HepG2 (cell line): ENCODE data around the gene SOCS7. TPM values are rescaled to one million over a fixed set of nuclear protein-coding genes. Genes with fewer than 3 reads are reported as not detected.
A peak's percentile ranks its signal among the peaks of the same experiment; 100 is the strongest.

ENCODE experiments used
- CCAR2 ChIP-seq: fragments of 200-400 bp; formaldehyde crosslinking; optimal IDR thresholded peaks from 2 replicates; pipeline ENCODE3; 2018; ENCODE audit warnings: low read depth, mild to moderate bottlenecking, low read length, moderate library complexity
- NR3C1 ChIP-seq: sonication (generic); formaldehyde crosslinking; IDR thresholded peaks from 2 replicates; pipeline ENCODE4 v1.4.0; 2020; ENCODE audit warnings: missing genetic modification reagents
- PRPF4 ChIP-seq: fragments of 200-400 bp; formaldehyde crosslinking; IDR thresholded peaks from 2 replicates; pipeline ENCODE4 v1.6.1; 2016; ENCODE audit warnings: low read length, low read depth; ENCODE audit not compliant: poor library complexity, severe bottlenecking
- STAT5B ChIP-seq: sonication (generic); formaldehyde crosslinking; IDR thresholded peaks from 2 replicates; pipeline ENCODE4 v1.4.0; 2020; ENCODE audit warnings: missing genetic modification reagents
- TOPORS ChIP-seq: sonication (generic); formaldehyde crosslinking; IDR thresholded peaks from 2 replicates; pipeline ENCODE4 v1.8.0; 2023; ENCODE audit warnings: mild to moderate bottlenecking, missing genetic modification reagents
- ZNF746 ChIP-seq: sonication (generic); formaldehyde crosslinking; IDR thresholded peaks from 2 replicates; pipeline ENCODE4 v1.8.0; 2022; ENCODE audit warnings: mild to moderate bottlenecking, missing genetic modification reagents
- polyA plus RNA-seq, 8 experiments: library from polyadenylated mRNA; depleted of rRNA in 3 of 8; stranded (reverse) in 7 of 8; unstranded in 1 of 8; fragments of >200 nt; fragmentation: Illumina TruSeq in 4 of 8; extraction: Trizol in 4 of 8; gene quantifications; 2 replicates each; pipeline versions ENCODE4 v1.2.1 to v1.2.3, GENCODE V29; 2011 to 2016; ENCODE audit warnings: low read depth in 4 of 8, missing spikeins in 1 of 8, mixed read lengths in 1 of 8; ENCODE audit not compliant: insufficient read depth in 1 of 8
- total RNA-seq, 5 experiments: library from RNA; depleted of rRNA; stranded (reverse); fragments of >200 nt; fragmentation: Illumina TruSeq; extraction: Trizol; gene quantifications; 2 replicates each; pipeline ENCODE4 v1.2.3, GENCODE V29; 2016; ENCODE audit warnings: low read depth in 1 of 5
- TF ChIP-seq, protein P1 (sequence below): sonication (generic); formaldehyde crosslinking; IDR thresholded peaks from 2 replicates; pipeline ENCODE4 v1.9.0; 2022; ENCODE audit warnings: low read depth, missing genetic modification reagents
- TF ChIP-seq, protein P2 (sequence below): sonication (generic); formaldehyde crosslinking; IDR thresholded peaks from 2 replicates; pipeline ENCODE4 v1.8.1; 2022; ENCODE audit warnings: low read depth, mild to moderate bottlenecking, missing genetic modification reagents

Gene SOCS7
- total and polyA plus RNA-seq, 2 of the 13 experiments (the other 11 are each of a cell fraction or from before 2014, with no cell fraction given), result 19.2 to 24.2 TPM

DNA sequence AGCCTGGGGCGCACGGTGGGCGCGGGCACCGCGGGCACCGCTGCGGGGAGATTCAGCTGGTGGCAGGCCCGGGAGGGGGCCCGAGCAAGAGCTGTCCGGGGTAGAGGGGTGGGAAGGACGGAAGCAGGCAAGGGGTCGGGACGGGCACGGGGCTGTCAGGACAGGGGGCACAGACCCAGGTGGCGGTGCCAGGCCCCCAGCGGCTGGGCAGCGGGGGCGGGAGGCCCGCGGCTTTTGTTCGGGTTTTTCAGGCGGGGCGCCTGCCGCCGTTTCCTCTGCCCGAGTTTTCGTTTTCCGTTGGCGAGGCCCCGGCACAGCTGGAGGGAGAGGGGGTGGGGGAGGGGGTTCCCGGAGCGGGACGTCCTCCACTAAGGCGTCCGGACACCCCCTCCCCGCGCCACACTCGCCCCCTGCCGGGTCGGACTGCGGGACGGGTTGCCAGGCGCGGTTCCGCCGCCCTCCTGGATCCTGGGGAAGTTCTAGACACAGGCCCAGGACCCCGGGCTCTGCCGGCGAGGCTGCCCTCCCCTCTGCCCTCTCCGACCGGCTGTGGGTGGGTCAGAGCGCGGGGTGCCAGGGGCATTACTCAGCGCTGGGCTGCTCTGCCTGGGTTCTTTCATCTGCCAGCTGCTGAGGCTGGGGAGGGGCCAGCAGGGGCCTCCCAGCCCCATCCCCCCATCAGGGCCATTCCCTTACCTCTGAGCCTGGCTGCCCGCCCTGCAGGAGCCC lies 77.2 kb downstream of the SOCS7 start (continued):
- TF ChIP-seq TOPORS (CRISPR knock-in tag) (no peak), PRPF4 (no peak), NR3C1 (CRISPR knock-in tag) (no peak), STAT5B (CRISPR knock-in tag) (no peak), ZNF746 (CRISPR knock-in tag) (no peak), CCAR2 (no peak)
- TF ChIP-seq, protein P1, sequence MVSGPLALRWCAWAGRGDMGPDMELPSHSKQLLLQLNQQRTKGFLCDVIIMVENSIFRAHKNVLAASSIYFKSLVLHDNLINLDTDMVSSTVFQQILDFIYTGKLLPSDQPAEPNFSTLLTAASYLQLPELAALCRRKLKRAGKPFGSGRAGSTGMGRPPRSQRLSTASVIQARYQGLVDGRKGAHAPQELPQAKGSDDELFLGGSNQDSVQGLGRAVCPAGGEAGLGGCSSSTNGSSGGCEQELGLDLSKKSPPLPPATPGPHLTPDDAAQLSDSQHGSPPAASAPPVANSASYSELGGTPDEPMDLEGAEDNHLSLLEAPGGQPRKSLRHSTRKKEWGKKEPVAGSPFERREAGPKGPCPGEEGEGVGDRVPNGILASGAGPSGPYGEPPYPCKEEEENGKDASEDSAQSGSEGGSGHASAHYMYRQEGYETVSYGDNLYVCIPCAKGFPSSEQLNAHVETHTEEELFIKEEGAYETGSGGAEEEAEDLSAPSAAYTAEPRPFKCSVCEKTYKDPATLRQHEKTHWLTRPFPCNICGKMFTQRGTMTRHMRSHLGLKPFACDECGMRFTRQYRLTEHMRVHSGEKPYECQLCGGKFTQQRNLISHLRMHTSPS, result peak; percentile 60
- TF ChIP-seq, protein P2, sequence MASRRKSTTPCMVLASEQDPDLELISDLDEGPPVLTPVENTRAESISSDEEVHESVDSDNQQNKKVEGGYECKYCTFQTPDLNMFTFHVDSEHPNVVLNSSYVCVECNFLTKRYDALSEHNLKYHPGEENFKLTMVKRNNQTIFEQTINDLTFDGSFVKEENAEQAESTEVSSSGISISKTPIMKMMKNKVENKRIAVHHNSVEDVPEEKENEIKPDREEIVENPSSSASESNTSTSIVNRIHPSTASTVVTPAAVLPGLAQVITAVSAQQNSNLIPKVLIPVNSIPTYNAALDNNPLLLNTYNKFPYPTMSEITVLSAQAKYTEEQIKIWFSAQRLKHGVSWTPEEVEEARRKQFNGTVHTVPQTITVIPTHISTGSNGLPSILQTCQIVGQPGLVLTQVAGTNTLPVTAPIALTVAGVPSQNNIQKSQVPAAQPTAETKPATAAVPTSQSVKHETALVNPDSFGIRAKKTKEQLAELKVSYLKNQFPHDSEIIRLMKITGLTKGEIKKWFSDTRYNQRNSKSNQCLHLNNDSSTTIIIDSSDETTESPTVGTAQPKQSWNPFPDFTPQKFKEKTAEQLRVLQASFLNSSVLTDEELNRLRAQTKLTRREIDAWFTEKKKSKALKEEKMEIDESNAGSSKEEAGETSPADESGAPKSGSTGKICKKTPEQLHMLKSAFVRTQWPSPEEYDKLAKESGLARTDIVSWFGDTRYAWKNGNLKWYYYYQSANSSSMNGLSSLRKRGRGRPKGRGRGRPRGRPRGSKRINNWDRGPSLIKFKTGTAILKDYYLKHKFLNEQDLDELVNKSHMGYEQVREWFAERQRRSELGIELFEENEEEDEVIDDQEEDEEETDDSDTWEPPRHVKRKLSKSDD (CRISPR knock-in tag), result no peak
